Stimulated activated naive CD8-positive, alpha-beta T cell treated with anti-CD3 and anti-CD28 coated beads, Interleukin-15, amount 100 ng/mL, for 72 hours (primary cell): ENCODE results near the gene GALNT2.
A peak's percentile ranks its signal among the peaks of the same experiment; 100 is the strongest.

Experiments used
- ATAC-seq: fragments of 150-1000 bp; cut with Tn5 transposase; 2 replicates; pipeline ENCODE4 v1.10.0; 2021; ENCODE audit warnings: mild to moderate bottlenecking, moderate library complexity
- DNase-seq, 2 donors: peaks; one replicate each; pipeline ENCODE4 v3.0.0; 2021 to 2022
- H3K27ac Mint-ChIP-seq, 2 donors: one replicate each; pipeline ENCODE4 v1.8.0; 2022; ENCODE audit warnings: mild to moderate bottlenecking in 2 of 2, mixed read lengths in 2 of 2, moderate library complexity in 2 of 2
- H3K27me3 Mint-ChIP-seq: one replicate; pipeline ENCODE4 v1.8.0; 2022; ENCODE audit warnings: mixed read lengths
- H3K4me1 Mint-ChIP-seq: one replicate; pipeline ENCODE4 v1.8.0; 2022; ENCODE audit warnings: mild to moderate bottlenecking, mixed read lengths
- H3K4me3 Mint-ChIP-seq, 2 donors: one replicate each; pipeline ENCODE4 v1.8.0; 2022; ENCODE audit warnings: mild to moderate bottlenecking in 2 of 2, mixed read lengths in 2 of 2, moderate library complexity in 1 of 2
- H3K9me3 Mint-ChIP-seq, 2 donors: one replicate each; pipeline ENCODE4 v1.8.0; 2022; ENCODE audit warnings: mixed read lengths in 2 of 2

Gene GALNT2

GRCh38 chr1:230044729-230045128, 22.3 kb upstream of the GALNT2 start:
- Mint-ChIP-seq H3K27me3 (peaks cover 29% of the 10 kb centered on the region), H3K9me3 (no peaks in the 10 kb centered on the region), H3K27ac (no peak overlapping the region)

GRCh38 chr1:230047114-230047865, 19.7 kb upstream of the GALNT2 start:
- Mint-ChIP-seq H3K4me1 (peaks cover 7% of the 10 kb centered on the region), H3K27ac (no peak overlapping the region), H3K4me3 (no peak overlapping the region), H3K27me3 (peaks cover 29% of the 10 kb centered on the region), H3K9me3 (no peaks in the 10 kb centered on the region)
- ATAC-seq = no peak
- DNase-seq = no peak

More at GRCh38 chr1:230044729-230045128, 22.3 kb upstream of the GALNT2 start:
- Mint-ChIP-seq H3K4me1 (no peaks in the 10 kb centered on the region), H3K4me3 (no peak overlapping the region)
- DNase-seq (no peak), ATAC-seq (no peak)

GRCh38 chr1:230048322-230048721, 18.7 kb upstream of the GALNT2 start:
- no peak overlapping the region for H3K27ac Mint-ChIP-seq
- no peak for DNase-seq

GRCh38 chr1:230048922-230049321, 18.1 kb upstream of the GALNT2 start:
- H3K4me1 Mint-ChIP-seq = peaks cover 7% of the 10 kb centered on the region
- no peaks in the 10 kb centered on the region for H3K9me3 Mint-ChIP-seq
- no peak overlapping the region for H3K4me3 Mint-ChIP-seq
- DNase-seq = no peak
- no peak overlapping the region for H3K27ac Mint-ChIP-seq
- H3K27me3 Mint-ChIP-seq = peaks cover 13% of the 10 kb centered on the region
- no peak for ATAC-seq

More at GRCh38 chr1:230048322-230048721, 18.7 kb upstream of the GALNT2 start:
- H3K27me3 Mint-ChIP-seq = peaks cover 19% of the 10 kb centered on the region
- peaks cover 7% of the 10 kb centered on the region for H3K4me1 Mint-ChIP-seq
- ATAC-seq = no peak
- no peaks in the 10 kb centered on the region for H3K9me3 Mint-ChIP-seq
- no peak overlapping the region for H3K4me3 Mint-ChIP-seq

GRCh38 chr1:230049731-230050130, 17.3 kb upstream of the GALNT2 start:
- Mint-ChIP-seq H3K4me1 (peaks cover 7% of the 10 kb centered on the region), H3K4me3 (no peak overlapping the region), H3K27ac (no peak overlapping the region), H3K27me3 (peaks cover 6% of the 10 kb centered on the region), H3K9me3 (no peaks in the 10 kb centered on the region)
- DNase-seq (no peak), ATAC-seq (no peak)

- H3K4me3 Mint-ChIP-seq = peak overlapping the region in 1 of 2 donors; percentile 25
- no peaks in the 10 kb centered on the region for H3K9me3 Mint-ChIP-seq
- ATAC-seq = no peak
- peaks cover 7% of the 10 kb centered on the region for H3K4me1 Mint-ChIP-seq
- H3K27ac Mint-ChIP-seq = peak overlapping the region in 1 of 2 donors; percentile 79
- no peaks in the 10 kb centered on the region for H3K27me3 Mint-ChIP-seq
- no peak for DNase-seq
Measured at GRCh38 chr1:230050973-230051735, 15.9 kb upstream of the GALNT2 start.

- no peak overlapping the region for H3K27ac Mint-ChIP-seq
- ATAC-seq (no peak), DNase-seq (no peak)
- no peak overlapping the region for H3K4me3 Mint-ChIP-seq
- no peaks in the 10 kb centered on the region for H3K27me3 Mint-ChIP-seq
- no peaks in the 10 kb centered on the region for H3K9me3 Mint-ChIP-seq
- peaks cover 7% of the 10 kb centered on the region for H3K4me1 Mint-ChIP-seq
Measured at GRCh38 chr1:230052018-230052417, 15.0 kb upstream of the GALNT2 start.

GRCh38 chr1:230052665-230053064, 14.4 kb upstream of the GALNT2 start:
- DNase-seq (no peak), ATAC-seq (no peak)
- Mint-ChIP-seq H3K4me3 (no peak overlapping the region), H3K27ac (no peak overlapping the region), H3K9me3 (no peaks in the 10 kb centered on the region), H3K4me1 (peaks cover 7% of the 10 kb centered on the region), H3K27me3 (no peaks in the 10 kb centered on the region)

- Mint-ChIP-seq H3K27ac (no peak overlapping the region), H3K4me3 (no peak overlapping the region), H3K4me1 (peaks cover 7% of the 10 kb centered on the region), H3K9me3 (no peaks in the 10 kb centered on the region), H3K27me3 (no peaks in the 10 kb centered on the region)
- DNase-seq = no peak
- ATAC-seq = no peak
Measured at GRCh38 chr1:230054092-230054749, 12.8 kb upstream of the GALNT2 start.

GRCh38 chr1:230056098-230056497, 10.9 kb upstream of the GALNT2 start:
- H3K4me3 Mint-ChIP-seq = no peak overlapping the region
- H3K9me3 Mint-ChIP-seq = peaks cover 0 to 5% of the 10 kb centered on the region in 2 donors
- H3K27ac Mint-ChIP-seq = no peak overlapping the region
- H3K27me3 Mint-ChIP-seq = no peaks in the 10 kb centered on the region
- DNase-seq = no peak
- H3K4me1 Mint-ChIP-seq = peaks cover 4% of the 10 kb centered on the region
- no peak for ATAC-seq

GRCh38 chr1:230057100-230057499, 9.9 kb upstream of the GALNT2 start:
- no peaks in the 10 kb centered on the region for H3K27me3 Mint-ChIP-seq
- H3K27ac Mint-ChIP-seq = no peak overlapping the region
- H3K4me3 Mint-ChIP-seq = no peak overlapping the region
- peaks cover under 1 to 8% of the 10 kb centered on the region in 2 donors for H3K9me3 Mint-ChIP-seq
- DNase-seq (no peak), ATAC-seq (no peak)
- no peaks in the 10 kb centered on the region for H3K4me1 Mint-ChIP-seq

GRCh38 chr1:230057681-230058565, 9.1 kb upstream of the GALNT2 start:
- no peaks in the 10 kb centered on the region for H3K27me3 Mint-ChIP-seq
- ATAC-seq (no peak), DNase-seq (no peak)
- H3K9me3 Mint-ChIP-seq = peaks cover 7 to 8% of the 10 kb centered on the region in 2 donors
- H3K4me1 Mint-ChIP-seq = no peaks in the 10 kb centered on the region
- H3K27ac Mint-ChIP-seq = no peak overlapping the region
- no peak overlapping the region for H3K4me3 Mint-ChIP-seq

- H3K27ac Mint-ChIP-seq = no peak overlapping the region
- ATAC-seq (no peak), DNase-seq (no peak)
- no peak overlapping the region for H3K4me3 Mint-ChIP-seq
- no peaks in the 10 kb centered on the region for H3K27me3 Mint-ChIP-seq
- H3K4me1 Mint-ChIP-seq = no peaks in the 10 kb centered on the region
- H3K9me3 Mint-ChIP-seq = peaks cover 7 to 8% of the 10 kb centered on the region in 2 donors
Measured at GRCh38 chr1:230058626-230059025, 8.4 kb upstream of the GALNT2 start.

GRCh38 chr1:230061801-230062200, 5.2 kb upstream of the GALNT2 start:
- H3K4me3 Mint-ChIP-seq = no peak overlapping the region
- H3K9me3 Mint-ChIP-seq = peaks cover 7 to 12% of the 10 kb centered on the region in 2 donors
- H3K4me1 Mint-ChIP-seq = peaks cover 11% of the 10 kb centered on the region
- DNase-seq (no peak), ATAC-seq (no peak)
- H3K27me3 Mint-ChIP-seq = no peaks in the 10 kb centered on the region
- H3K27ac Mint-ChIP-seq = no peak overlapping the region

- H3K9me3 Mint-ChIP-seq = peaks cover 7 to 12% of the 10 kb centered on the region in 2 donors
- peaks cover 11% of the 10 kb centered on the region for H3K4me1 Mint-ChIP-seq
- no peaks in the 10 kb centered on the region for H3K27me3 Mint-ChIP-seq
- no peak overlapping the region for H3K4me3 Mint-ChIP-seq
- no peak for ATAC-seq
- DNase-seq = no peak
- no peak overlapping the region for H3K27ac Mint-ChIP-seq
Measured at GRCh38 chr1:230062521-230062920, 4.5 kb upstream of the GALNT2 start.
